GM19324 (cell line): ENCODE results near the gene RIMS1.
A peak's percentile ranks its signal among the peaks of the same experiment; 100 is the strongest.

ENCODE experiments used
- ATAC-seq: cut with Tn5 transposase; IDR thresholded peaks from one replicate; pipeline ENCODE4 v1.9.1; 2021; ENCODE audit warnings: mild to moderate bottlenecking, moderate library complexity; ENCODE audit not compliant: unreplicated experiment, low FRiP score

Gene RIMS1

DNA sequence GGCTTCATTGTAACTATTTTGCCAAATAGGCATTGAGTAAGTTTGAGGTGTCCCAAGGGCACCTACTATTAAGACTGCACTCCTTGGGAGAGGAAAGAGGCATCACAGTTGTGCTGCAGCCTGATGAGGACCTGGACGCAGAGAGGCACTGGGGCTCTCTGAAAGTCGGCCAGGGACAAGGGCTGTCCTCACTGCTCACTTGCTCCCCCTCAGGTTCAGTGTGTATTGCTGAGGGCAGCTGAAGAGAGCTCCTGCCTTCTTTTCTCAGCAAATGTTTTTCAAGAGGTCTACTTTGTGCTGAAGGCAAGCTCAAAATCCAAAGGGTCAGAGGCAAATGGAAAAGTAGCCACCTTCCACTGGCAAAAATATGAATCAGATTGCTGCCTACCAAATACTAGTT is 331.8 kb downstream of the RIMS1 start:
- ATAC-seq, result peak; percentile 78

GRCh38 chr6:72219536-72219935 is 333.2 kb downstream of the RIMS1 start:
- ATAC-seq, result no peak

- no peak for ATAC-seq
Observed at GRCh38 chr6:72238021-72238420, 351.7 kb downstream of the RIMS1 start.

- no peak for ATAC-seq
Observed at GRCh38 chr6:72238900-72239299, 352.6 kb downstream of the RIMS1 start.

- no peak for ATAC-seq
Observed at GRCh38 chr6:72245565-72245964, 359.2 kb downstream of the RIMS1 start.

- ATAC-seq, result no peak
Observed at GRCh38 chr6:72246926-72247325, 360.6 kb downstream of the RIMS1 start.

GRCh38 chr6:72248621-72249020 is 362.3 kb downstream of the RIMS1 start:
- ATAC-seq, result no peak

DNA sequence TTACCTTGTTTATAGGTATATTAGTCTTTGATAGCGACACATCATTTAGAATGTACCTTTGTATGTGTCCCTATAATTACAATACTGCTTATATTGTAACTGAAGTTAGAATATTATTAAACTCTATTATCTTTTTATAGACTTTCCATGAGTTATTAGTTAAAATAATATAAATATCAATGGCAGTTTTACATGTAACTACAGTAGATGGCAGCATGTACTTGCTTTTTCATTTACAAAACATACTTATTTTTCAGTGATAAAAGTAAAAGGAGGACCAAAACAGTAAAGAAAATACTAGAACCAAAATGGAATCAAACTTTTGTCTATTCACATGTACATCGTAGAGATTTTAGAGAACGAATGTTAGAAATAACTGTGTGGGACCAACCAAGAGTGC is 364.3 kb downstream of the RIMS1 start:
- no peak for ATAC-seq

- no peak for ATAC-seq
Observed at GRCh38 chr6:72260489-72260888, 374.1 kb downstream of the RIMS1 start.

- ATAC-seq, result no peak
Observed at GRCh38 chr6:72261554-72261953, 375.2 kb downstream of the RIMS1 start.

DNA sequence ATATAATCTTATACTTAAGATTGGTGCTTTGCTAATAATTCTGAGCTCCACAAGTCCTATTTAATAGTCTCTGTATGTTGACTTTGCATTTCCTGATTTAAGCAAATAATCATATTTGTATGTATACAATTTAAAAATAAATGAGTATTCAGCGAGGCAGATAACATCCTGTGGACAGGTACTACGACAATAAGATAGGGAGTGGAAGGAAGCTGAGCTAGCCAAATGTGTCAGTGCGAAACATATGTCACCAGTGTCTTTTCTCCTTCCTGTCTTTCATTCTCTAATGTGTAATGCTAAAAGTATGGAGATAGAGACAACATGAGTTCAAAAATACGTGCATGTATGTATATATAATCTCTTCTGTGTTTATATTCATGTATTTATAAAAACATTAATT is 375.9 kb downstream of the RIMS1 start:
- no peak for ATAC-seq

- no peak for ATAC-seq
Observed at GRCh38 chr6:72267470-72267869, 381.1 kb downstream of the RIMS1 start.

GRCh38 chr6:72271531-72271930 is 385.2 kb downstream of the RIMS1 start:
- no peak for ATAC-seq

GRCh38 chr6:72272958-72273357 is 386.6 kb downstream of the RIMS1 start:
- ATAC-seq, result no peak

DNA sequence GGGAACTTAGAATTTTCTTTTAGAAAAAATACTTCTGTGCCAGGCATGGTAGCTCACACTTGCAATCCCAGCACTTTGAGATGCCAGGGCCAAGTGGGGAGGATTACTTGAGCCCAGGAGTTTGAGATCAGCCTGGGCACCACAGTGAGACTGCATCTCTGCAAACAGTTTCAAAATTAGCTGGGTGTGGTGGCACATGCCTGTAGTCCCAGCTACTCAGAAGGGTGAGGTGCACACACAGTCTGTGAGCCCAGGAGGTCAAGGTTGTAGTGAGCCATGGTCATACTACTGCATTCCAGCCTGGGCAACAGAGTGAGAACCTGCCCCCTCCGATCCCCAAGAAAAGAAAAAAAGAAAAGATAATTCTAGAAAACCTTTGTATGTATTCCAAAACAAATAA is 389.5 kb downstream of the RIMS1 start:
- ATAC-seq, result no peak

GRCh38 chr6:72282201-72282600 is 395.9 kb downstream of the RIMS1 start:
- ATAC-seq, result no peak

DNA sequence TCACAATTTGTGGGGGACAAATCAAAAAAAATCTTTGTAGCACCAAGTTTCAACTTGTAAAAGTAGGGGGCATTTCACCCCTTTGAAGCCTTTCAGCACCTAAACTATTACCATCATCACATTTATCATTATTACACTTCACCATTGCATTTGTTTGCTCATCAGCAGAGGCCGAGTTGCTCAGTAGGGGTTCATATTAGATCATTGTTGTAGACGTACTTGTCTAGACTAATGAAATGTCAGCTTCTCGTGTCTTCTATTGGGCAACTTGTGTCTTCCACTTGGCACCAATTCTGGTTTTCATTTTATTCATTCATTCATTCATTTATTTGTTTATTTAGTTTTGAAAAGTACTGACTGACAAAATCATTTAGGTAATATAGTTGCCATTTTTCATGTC is 397.2 kb downstream of the RIMS1 start:
- ATAC-seq, result no peak

DNA sequence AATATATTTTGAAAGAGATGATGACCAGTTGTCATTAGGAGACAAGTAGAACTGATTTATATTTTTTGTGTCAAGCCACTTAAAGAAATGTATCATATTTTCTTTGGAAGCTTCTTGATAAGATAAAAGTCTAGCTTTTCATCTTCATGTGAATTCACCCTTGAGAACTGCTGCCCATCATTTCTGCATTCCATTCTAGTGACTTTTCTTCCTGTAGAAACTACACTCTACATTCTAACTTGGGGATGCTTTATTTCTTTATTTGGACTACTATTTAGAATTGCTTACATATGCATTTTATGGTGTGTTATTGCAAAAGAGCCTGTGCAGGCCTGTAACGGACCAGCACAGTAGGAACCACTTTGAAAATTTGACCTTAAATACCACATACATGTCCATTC is 400.6 kb downstream of the RIMS1 start:
- ATAC-seq, result no peak

DNA sequence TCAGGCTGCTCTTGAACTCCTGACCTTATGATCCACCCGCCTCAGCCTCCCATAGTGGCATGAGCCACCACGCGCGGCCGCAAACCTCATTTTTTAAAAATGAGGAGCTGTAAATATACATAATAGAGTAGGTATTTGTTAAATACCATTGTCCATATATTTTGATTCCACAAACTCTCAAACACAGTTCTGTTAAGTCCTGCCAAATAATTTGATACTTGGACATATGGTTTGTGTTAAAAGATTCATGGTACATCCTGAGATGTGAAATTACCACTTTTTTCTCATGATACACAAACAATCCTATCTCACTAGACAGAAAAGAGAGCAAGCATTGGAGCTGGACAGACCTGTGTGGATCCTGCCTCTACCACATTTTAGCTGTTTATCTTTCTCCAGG is 401.5 kb downstream of the RIMS1 start:
- no peak for ATAC-seq

GRCh38 chr6:72288592-72288991 is 402.2 kb downstream of the RIMS1 start:
- no peak for ATAC-seq

GRCh38 chr6:72290620-72291019 is 404.3 kb downstream of the RIMS1 start:
- ATAC-seq, result no peak

- no peak for ATAC-seq
Observed at GRCh38 chr6:72296375-72296774, 410.0 kb downstream of the RIMS1 start.

GRCh38 chr6:72305971-72306370 is 419.6 kb downstream of the RIMS1 start:
- ATAC-seq, result no peak
